TTC549 (cell line): ENCODE data around the gene KCNH3.
"Not testable (repeated sequence)": the region's sequence is repeated elsewhere in the genome, so short reads cannot be mapped to it uniquely, and the experiment has no call there.

Source experiments
- FAIRE-seq: peaks from 2 replicates; lab custom pipeline; 2012; peaks lifted over from hg19 to GRCh38; lab: Jason Lieb, UNC

The KCNH3 gene

DNA sequence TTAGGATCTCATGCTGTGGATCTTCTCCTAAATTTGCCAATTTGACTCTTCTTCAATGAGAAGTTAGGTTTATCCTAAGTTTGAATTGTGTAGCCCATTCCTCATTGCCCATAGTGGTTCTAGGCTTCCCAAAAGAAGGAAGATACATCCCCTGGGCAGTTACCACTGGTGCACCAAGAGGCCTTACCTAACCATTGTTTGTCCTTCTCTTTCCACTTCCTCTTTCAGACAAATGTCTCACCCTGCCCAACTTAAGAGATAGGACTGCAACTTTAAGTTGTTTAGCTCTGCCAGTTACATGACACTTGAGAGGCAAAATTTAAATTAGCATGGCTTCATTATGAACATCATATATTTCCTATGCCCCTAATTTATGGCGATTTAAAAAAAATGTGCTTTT lies 9.4 kb upstream of the KCNH3 start:
- FAIRE-seq = no peak

DNA sequence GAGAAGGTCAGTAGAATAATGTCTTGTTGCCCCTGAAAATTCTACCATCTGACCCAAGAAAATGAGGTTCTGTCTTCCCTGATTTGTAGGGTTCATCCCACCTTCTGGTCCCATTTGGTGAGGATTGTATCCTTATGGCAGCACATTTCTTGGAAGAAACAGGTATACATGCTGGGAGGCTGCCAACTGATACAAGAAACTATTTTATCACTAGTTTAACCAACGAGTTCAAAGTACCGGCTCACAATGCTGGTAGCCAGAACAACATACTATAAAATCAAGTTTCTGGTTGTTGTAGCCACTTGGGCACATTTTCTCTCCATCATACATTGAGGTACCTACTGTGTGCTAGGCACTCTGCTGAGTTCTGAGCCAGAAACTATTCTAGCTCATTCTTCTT lies 7.1 kb upstream of the KCNH3 start:
- FAIRE-seq = no peak

DNA sequence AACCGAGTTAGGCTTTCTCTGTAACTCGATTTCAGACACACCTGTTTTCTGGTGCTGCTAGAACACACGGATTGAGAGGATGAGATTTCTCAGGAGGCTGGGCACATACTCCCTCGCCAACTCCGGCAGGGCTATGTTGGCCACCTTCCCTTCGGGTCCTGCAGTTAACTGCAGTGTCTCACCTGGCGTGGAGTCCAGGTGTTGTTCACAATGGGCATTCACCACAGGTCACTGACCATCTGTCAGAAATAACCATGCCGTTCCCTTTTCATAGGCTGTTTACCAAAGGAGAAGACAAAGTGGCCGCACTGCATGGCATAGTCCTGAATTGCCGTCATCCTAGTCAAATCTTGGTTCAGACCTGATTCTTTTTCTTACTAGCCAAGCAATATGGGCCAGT lies 5.5 kb upstream of the KCNH3 start:
- FAIRE-seq = no peak

DNA sequence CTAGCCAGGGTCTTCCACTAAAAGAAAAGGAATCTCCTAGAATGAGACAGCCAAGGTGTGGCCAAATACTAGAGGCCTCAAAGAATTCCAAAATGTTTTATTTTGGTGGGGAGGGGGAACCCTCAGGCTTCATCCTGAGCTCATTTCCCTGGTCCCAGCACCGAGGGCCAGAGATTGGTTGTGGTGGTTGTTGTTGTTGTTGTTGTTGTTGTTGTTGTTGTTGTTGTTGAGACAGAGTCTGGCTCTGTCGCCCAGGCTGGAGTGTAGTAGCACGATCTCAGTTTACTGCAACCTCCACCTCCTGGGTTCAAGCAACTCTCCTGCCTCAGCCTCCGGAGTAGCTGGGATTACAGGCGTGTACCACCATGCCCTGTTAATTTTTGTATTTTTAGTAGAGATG lies 4.7 kb upstream of the KCNH3 start:
- not testable (repeated sequence) for FAIRE-seq

DNA sequence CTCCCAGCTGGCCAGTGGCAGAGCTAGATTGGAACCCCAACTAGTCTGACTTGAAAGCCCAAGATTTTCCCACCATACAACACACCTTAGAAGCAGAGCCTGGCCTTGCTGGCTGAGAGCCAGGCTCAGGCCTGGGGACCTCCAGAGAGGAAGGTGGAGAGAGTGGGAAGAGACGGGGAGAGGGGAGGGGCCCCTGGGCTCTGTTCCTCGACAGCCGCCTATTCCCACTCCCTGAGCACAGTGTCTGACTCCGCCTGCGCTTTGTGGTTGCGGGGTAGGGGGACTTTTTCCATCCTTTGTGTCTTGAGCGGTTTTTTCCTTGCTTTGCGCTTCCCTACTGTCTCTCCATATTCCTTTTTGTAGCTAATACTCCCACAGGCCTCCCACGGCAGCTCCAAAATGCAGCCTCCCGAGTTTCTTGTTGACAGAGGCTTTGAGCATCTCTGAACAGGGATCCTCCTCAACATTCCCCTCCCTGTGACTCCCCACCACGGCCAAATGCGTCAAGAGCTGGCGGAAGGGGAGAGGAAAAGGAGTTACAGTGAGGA lies 4.0 kb upstream of the KCNH3 start:
- FAIRE-seq = no peak

DNA sequence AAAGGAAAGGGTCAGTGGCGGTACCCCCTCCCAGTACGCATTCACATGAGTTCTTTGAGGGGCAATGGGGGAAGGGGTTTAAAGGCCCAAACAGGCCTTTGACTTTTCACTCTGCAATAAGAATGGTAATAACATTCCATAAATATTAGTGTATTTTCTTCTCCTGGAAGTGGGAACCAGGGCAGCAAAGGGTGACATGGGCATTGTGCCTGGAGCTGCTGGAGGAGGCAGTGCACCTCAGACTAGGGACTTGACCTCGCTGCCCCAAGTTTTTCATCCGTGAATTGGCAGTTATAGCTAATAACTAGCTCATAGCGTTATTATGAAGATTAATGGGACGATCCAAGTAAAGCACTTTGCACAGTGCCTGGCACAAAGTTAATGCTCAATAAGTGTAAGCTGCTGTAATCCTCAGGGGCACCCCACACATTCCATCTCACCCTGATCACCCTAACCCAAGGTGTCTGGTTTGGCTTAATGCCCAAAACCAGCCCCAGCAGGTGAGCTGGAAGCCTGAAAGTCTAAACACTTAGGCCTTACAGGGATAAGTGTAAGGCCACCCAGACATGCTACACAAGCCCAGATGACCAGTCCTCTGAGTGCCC lies 2.8 kb upstream of the KCNH3 start:
- FAIRE-seq = no peak

DNA sequence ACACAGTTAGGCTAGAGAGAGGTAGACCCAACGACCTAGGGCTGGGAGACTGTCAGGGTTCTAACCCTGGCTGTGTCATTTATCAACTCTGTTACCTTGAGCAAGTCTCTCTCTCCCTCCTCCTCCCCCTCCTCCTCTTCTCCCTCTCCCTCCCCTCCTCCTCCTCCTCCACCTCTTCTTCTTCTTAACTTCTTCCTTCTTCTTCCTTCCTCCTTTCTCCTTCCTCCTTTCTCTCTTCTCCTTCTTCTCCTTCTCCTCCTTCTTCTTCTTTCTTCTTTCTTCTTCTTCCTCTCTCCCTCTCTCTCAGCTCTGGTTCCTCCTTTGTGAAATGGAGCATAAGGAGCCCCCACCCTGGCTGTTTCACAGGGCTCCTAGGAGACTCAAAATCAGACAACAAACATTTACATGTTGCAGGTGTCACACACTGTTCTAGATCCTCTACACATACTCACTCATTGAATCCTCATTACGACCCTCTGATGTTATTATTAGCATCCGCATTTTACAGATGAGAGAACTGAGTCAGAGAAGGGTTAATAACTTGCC lies 2.2 kb upstream of the KCNH3 start:
- no peak for FAIRE-seq

DNA sequence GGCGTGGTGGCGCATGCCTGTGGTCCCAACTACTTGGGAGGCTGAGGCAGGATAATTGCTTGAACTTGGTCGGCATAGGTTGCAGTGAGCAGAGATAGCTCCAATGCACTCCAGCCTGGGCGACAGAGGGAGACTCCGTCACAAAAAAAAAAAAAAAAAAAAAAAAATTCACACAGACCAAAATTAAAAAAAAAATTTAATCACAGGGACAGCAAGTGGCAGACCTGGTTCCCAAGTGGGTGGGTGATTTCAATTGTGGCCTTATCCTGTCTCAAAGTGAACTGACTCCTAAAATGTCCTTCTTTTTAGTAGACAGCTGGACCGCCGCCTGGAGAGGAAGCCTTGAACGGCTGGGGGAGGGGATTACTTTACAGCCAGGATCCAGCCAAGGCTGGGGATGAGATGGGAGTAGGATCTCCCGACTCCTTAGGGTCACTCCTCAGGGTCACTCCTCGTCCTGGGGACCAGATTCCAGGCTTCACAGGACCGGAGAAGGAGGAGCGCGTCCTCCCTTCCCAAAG lies 1.5 kb upstream of the KCNH3 start:
- FAIRE-seq = no peak

DNA sequence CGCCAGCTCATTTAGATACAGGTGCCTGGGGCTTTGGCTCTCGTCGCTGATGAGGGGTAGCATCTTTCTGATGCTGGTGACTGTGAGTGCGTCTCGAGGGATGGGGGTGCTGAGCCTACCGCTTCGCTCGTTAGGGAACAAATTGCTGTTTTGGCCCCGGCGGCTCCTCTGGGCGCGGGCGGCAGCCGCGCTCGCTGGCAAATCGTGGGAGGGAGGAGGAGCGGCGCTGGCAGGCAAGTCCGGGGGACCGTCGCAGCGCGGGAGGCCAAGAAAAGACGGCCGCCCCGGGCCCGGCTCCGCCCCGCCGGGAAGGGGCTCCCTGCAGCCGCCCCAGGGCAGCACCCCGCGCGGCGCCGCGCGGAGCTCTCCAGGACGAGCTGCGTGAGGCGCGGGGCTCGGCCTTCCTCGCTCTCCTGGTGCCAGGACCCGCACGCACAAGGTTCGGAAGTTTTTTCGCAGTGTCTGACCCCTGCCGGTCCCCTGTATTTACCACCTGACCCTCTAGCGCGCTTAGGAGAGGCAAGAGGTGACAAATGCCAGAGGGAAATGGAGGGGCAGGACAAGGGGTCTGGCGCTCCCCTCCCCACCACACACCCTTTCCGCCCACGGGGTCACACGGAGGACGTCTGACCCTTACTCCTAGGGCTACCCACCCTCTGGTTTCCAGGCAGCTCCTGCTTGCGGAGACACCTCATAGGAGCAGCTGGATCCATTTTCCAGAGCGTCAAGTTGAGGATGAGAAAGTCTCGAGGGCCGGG lies 899 bp upstream of the KCNH3 start:
- FAIRE-seq = no peak

DNA sequence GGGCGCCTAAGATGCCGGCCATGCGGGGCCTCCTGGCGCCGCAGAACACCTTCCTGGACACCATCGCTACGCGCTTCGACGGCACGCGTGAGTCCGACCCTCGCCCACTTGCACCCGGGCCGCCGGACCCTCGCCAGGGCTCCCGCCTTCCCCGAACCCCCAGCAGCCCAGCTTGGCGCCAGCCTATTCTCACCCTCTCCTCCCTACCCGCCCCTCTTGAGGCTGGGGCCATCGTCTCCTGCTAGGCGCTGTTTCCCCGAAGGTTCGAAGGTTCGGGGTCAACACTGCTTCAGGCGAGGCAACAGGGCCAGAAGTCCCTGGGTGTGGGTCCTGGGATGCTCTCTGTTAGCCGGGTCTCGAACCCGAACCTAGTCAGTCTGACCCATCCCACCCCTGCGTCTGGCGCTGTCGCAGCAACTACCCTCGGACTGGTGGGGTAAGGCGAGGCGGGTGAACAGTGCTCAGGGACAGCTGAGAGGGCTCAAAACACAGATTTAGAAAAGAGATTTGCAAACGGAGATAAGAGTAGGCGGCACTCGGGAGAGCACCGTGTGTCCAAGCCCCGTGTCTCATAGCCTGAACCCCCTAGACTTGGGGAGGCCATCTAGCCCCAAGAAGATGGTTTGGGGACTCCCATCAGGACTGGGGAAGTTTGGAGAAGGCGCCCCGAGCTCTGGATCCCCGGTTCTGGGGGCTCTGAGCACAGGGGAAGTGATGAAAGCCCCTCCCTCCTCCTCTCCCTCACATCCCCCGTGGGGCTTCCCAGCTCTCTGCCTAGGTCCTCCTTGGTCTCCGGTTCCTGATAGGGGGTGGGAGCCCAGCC lies 787 bp downstream of the KCNH3 start:
- FAIRE-seq = no peak

DNA sequence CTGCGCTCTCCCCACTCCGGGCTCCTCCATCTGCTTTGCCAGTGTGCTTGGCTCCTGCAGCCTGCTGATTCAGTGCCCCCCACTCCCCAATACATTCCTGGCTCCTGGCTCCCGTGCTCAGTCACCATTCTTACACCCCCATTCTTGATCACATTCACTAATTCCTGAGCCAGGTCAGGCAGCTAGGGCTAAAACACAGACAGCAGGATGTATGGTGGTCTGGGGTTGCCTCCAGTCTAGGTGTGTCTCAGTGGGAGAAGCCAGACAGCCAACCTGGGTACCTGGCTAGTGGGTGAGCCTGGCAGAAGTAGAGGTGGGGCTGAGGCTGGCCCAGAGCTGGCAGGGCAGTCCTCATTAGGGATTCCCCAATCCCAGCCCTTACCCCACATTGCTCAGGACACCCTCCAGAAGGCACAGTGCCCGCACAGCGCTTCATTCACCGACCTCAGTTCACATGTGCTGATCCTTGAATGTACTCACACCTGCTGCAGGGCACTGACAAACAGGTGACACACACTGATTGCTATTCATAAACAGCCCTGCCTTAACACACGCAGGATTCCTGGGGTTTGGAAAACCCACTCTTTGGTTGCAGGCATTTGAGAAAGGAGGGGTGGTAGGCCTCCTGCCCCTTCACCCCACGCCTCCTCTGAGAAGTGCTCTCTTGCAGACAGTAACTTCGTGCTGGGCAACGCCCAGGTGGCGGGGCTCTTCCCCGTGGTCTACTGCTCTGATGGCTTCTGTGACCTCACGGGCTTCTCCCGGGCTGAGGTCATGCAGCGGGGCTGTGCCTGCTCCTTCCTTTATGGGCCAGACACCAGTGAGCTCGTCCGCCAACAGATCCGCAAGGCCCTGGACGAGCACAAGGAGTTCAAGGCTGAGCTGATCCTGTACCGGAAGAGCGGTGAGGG lies 1.7 kb downstream of the KCNH3 start:
- FAIRE-seq = no peak

DNA sequence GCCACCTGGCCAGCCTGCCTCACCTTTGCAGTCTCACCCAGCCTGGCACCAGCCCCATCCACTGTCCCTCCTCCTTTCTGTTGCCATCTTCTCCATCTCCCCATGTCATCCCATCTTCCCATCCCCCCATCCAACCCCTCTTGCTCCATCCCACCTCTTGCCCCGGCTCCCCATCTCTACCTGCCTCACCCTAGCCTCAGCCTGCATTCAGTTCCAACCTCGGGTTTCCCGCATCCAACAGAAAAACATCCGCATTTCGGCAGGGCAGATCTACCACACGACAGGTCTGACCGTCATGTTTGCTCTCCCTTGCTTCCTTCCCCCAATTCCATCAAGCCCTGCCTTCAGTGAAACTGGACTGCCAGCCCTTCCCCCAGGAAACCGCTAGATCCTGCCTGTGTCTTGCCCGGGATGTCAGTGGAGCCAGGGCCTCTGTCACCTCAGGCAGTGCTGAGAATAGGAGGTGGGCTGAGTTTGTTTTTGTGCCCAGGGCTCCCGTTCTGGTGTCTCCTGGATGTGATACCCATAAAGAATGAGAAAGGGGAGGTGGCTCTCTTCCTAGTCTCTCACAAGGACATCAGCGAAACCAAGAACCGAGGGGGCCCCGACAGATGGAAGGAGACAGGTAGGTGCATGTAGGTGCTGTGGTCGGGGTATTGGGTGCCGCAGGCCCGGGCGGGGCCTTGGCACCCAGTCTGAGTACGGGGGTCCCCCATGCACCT lies 2.5 kb downstream of the KCNH3 start:
- FAIRE-seq = no peak

DNA sequence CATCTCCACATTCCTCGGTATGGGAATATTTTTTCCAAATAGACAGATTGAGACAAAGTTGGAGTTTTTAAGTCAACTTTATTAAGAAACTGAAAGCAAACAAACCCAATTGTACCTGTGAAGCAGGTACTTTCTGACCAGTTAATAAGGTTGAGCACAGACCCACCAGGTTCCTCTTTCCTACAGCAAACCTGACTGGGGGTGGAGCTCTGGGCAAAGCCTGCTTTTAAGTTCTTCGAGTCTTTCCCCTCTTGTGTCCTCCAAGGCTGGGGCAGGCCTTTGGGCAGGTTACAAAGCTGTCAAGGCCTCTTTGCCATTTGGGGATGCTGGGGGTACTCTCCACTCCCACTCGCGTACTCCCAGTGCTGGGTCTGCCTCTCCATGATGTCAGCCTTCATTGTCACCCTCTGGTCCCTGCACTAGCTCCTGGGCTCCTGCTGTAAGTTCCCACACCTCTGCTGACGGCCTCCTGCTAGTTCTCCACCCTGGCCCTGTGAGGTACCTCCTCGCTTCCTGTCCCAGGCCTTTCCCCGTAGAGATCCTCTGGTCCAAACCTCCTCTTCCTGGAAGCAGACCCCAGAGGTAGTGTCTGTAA lies 3.2 kb downstream of the KCNH3 start:
- FAIRE-seq = no peak

DNA sequence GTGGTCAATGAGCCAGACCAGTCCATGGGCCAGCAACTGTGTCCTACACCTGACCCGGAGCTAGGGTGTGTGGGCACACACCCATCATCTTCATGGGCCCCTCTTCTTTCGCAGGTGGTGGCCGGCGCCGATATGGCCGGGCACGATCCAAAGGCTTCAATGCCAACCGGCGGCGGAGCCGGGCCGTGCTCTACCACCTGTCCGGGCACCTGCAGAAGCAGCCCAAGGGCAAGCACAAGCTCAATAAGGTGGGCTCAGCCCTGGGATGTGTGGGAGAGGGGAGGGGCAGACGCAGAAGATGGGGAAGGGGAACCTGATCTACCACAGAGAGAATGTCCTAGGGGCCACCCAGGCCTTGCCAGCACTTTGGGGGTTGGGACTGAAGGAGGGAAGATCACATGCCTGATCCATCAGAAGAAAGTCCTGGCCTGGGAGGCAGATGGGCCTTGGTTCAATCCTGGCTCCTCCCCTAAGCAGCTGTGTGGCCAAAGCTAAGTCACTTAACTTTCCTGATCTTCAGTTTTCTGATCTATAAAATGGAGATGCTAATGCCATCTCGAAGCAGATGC lies 3.8 kb downstream of the KCNH3 start:
- FAIRE-seq = no peak

DNA sequence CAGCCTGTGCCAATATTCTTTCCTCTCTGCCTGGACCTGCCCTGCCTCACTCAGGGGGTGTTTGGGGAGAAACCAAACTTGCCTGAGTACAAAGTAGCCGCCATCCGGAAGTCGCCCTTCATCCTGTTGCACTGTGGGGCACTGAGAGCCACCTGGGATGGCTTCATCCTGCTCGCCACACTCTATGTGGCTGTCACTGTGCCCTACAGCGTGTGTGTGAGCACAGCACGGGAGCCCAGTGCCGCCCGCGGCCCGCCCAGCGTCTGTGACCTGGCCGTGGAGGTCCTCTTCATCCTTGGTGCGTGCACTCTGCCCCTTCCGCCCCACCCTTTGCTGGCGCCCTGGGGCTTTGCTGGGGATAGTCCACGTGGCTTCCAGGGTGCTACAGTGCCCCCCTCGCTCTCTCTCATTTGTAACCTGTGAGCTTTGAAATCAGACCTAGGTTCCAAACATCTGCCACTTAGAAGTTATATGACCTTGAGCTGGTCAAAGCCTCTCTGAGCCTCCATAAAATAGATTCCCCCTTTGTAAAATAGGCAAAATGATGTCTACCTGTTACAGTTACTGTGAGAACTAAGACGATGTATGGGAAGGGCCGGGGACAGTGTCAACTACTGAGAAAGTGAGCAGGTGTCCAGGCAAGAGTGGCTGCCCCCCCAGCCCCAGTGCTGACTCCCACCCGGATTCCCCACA lies 4.5 kb downstream of the KCNH3 start:
- FAIRE-seq = no peak

DNA sequence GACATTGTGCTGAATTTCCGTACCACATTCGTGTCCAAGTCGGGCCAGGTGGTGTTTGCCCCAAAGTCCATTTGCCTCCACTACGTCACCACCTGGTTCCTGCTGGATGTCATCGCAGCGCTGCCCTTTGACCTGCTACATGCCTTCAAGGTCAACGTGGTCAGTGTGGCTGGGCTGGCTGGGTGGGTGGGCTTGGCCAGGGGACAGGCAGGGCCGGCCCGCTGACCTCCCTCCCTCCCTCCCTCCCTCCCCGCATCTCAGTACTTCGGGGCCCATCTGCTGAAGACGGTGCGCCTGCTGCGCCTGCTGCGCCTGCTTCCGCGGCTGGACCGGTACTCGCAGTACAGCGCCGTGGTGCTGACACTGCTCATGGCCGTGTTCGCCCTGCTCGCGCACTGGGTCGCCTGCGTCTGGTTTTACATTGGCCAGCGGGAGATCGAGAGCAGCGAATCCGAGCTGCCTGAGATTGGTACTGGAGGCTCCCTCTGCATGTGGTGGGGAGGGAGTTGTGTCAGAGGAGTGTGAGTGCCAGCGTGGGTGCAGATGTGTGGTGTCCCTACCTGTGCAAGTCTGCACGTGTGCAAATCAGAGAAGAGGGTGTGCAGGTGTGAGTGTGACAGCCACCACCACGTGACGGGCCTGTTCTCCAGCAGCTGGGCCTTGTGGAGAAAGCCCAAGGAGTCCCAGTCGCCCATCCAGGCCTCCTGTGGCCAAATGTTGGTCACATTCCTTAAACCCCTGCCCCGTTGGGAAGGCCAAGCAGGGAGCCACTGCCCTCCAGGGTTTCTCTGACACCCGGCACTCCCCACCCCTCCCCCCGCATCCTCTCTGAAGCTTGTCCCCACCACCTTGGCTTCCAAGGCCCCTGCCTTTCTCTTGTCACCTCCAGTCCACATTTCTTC lies 5.3 kb downstream of the KCNH3 start:
- no peak for FAIRE-seq

DNA sequence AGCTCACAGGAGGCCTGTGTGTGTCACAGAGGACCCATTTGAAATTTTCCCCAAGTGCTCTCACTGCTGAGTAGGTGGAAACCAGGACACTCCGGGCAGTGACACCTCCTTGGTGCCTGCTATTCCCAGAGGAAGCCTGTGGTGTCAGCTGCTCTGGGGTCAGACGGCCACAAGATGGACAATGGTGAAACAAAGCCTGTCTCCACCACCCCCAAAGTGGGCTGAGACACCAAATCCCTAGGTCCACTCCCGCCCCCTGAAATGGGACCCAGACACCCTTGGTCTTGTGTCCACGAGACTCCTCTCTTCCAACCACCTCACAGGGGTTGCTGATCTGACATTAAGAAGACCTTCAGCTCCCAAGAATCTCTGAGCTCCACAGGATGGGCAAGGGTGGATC lies 7.0 kb downstream of the KCNH3 start:
- no peak for FAIRE-seq

DNA sequence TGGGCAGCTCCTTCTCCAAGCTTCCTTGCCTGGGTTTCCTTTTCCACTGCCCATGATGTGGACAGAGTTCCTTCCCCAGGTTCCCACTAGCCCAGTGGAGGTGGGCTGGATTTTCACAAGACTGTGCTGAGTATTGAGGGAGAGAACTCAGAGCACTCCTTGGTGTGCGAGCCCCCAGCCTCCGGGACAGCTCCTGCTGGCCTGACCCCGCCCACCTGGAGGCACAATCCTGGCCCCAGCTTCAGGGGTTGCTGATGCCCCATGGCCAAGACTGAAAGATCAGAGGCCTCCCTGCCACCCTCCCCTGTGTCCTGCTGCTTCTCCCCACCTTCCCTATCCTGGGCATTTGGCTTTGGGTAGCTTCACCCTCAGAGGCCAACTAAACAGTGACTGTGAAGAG lies 7.7 kb downstream of the KCNH3 start:
- FAIRE-seq = no peak
